ENCODE results near the gene TDRD7. TPM values are rescaled to one million over a fixed set of nuclear protein-coding genes. Genes with fewer than 3 reads are reported as not detected.

Gene TDRD7
- total RNA-seq, 1 donor from 2014 or later = 8.6 TPM

DNA sequence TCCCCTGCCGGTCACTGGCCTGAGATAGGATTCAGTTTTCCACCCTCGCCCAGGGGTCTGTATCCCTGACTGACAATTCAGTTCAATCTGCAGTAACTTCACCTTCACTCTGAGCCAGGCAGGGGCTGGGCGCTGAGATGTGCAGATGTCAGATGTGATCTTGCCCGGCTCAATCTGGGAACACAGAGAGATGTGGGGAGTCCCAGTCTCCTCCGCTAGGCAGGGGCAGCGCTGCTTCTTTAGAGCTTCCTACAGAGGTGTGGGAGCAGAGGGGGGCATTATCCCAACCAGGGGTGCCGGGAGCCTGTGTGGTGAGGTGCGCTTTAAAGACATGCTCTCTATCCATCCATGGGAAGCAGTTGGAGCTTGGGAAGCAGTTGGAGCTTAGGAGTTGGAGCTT is 104.2 kb downstream of the TDRD7 start:
- Mint-ChIP-seq H3K9me3 (no peaks in the 10 kb centered on the region), H3K36me3 (no peaks in the 10 kb centered on the region), H3K27ac (no peak overlapping the region), H3K4me3 (no peak overlapping the region), H3K4me1 (peaks cover 30% of the 10 kb centered on the region), H3K27me3 (ENCODE audit: low read depth) (peaks cover 20% of the 10 kb centered on the region)
- TF ChIP-seq, protein P1, sequence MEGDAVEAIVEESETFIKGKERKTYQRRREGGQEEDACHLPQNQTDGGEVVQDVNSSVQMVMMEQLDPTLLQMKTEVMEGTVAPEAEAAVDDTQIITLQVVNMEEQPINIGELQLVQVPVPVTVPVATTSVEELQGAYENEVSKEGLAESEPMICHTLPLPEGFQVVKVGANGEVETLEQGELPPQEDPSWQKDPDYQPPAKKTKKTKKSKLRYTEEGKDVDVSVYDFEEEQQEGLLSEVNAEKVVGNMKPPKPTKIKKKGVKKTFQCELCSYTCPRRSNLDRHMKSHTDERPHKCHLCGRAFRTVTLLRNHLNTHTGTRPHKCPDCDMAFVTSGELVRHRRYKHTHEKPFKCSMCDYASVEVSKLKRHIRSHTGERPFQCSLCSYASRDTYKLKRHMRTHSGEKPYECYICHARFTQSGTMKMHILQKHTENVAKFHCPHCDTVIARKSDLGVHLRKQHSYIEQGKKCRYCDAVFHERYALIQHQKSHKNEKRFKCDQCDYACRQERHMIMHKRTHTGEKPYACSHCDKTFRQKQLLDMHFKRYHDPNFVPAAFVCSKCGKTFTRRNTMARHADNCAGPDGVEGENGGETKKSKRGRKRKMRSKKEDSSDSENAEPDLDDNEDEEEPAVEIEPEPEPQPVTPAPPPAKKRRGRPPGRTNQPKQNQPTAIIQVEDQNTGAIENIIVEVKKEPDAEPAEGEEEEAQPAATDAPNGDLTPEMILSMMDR (IDR thresholded peaks at IDR 0.05; ENCODE audit: unreplicated experiment) = no peak
- DNase-seq (ENCODE audit: low spot score in 2 of 2, unreplicated experiment in 2 of 2) = no peak

DNA sequence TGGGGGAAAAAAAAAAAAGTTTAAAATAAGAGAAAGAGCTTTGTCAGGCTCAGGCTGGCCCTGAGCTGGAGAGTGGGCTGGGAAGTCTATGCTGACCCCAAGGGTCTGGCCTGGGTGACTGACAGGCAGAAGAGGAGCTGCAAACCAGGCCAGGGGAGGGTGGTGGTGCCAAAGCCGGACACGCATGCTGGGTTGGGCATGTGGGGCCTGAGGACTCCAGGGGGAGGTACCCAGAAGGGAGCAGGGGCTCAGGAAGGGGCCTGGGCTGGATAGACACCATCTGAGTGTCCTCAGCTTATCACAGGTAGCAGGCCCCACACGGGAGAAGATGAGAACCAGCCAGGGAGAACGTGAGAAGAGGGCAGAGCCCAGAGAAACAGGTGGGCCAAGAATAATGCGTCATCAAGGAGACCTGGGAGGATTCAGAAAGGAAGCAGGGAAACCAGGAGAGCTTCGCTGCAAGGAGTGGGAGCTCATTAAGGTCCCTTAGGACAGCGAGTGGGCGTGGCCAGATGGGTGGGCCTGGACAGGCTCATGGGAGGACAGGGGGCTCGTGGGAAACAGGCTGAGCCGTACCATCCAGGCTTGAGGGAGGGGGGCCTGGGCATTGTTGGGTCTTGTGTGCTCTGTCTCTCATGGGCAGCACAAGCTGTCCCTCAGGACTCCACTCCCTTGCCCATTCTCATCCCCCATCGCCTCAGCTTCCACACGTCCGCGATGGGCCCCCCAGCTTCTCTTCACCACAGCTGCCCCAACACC is 105.6 kb downstream of the TDRD7 start:
- Mint-ChIP-seq H3K27me3 (ENCODE audit: low read depth) (peaks cover 20% of the 10 kb centered on the region), H3K9me3 (no peaks in the 10 kb centered on the region), H3K4me3 (no peak overlapping the region), H3K36me3 (no peaks in the 10 kb centered on the region), H3K4me1 (peaks cover 30% of the 10 kb centered on the region), H3K27ac (no peak overlapping the region)
- no peak for DNase-seq (ENCODE audit: low spot score in 2 of 2, unreplicated experiment in 2 of 2)
- TF ChIP-seq, protein P1 (IDR thresholded peaks at IDR 0.05; ENCODE audit: unreplicated experiment) = no peak

- H3K4me1 Mint-ChIP-seq = peaks cover 30% of the 10 kb centered on the region
- H3K27ac Mint-ChIP-seq = peak overlapping the region; percentile 70
- H3K27me3 Mint-ChIP-seq (ENCODE audit: low read depth) = peaks cover 20% of the 10 kb centered on the region
- H3K36me3 Mint-ChIP-seq = no peaks in the 10 kb centered on the region
- TF ChIP-seq, protein P1 (IDR thresholded peaks at IDR 0.05; ENCODE audit: unreplicated experiment) = no peak
- DNase-seq (ENCODE audit: low spot score in 2 of 2, unreplicated experiment in 2 of 2) = no peak
- H3K4me3 Mint-ChIP-seq = no peak overlapping the region
- no peaks in the 10 kb centered on the region for H3K9me3 Mint-ChIP-seq
Observed at GRCh38 chr9:97518166-97518908, 106.4 kb downstream of the TDRD7 start.

GRCh38 chr9:97518909-97519307 is 107.0 kb downstream of the TDRD7 start:
- H3K27me3 Mint-ChIP-seq (ENCODE audit: low read depth) = peaks cover 20% of the 10 kb centered on the region
- peaks cover 30% of the 10 kb centered on the region for H3K4me1 Mint-ChIP-seq
- H3K36me3 Mint-ChIP-seq = no peaks in the 10 kb centered on the region
- no peak for DNase-seq (ENCODE audit: low spot score in 2 of 2, unreplicated experiment in 2 of 2)
- H3K9me3 Mint-ChIP-seq = no peaks in the 10 kb centered on the region
- TF ChIP-seq, protein P1 (IDR thresholded peaks at IDR 0.05; ENCODE audit: unreplicated experiment) = no peak
- H3K4me3 Mint-ChIP-seq = no peak overlapping the region
- peak overlapping the region; percentile 70 for H3K27ac Mint-ChIP-seq

- H3K4me1 Mint-ChIP-seq = peaks cover 30% of the 10 kb centered on the region
- TF ChIP-seq, protein P1 (IDR thresholded peaks at IDR 0.05; ENCODE audit: unreplicated experiment) = no peak
- H3K27me3 Mint-ChIP-seq (ENCODE audit: low read depth) = peaks cover 20% of the 10 kb centered on the region
- no peak overlapping the region for H3K27ac Mint-ChIP-seq
- no peak for DNase-seq (ENCODE audit: low spot score in 2 of 2, unreplicated experiment in 2 of 2)
- no peak overlapping the region for H3K4me3 Mint-ChIP-seq
- no peaks in the 10 kb centered on the region for H3K36me3 Mint-ChIP-seq
- H3K9me3 Mint-ChIP-seq = no peaks in the 10 kb centered on the region
Observed at GRCh38 chr9:97519441-97519970, 107.6 kb downstream of the TDRD7 start.

All from mesothelial cell of epicardium (in vitro differentiated cells).